OCI-M2 (cell line): ENCODE measurements around the gene TYK2.
"Not testable (repeated sequence)": the region's sequence is repeated elsewhere in the genome, so short reads cannot be mapped to it uniquely, and the experiment has no call there.

Source experiments
- DNase-seq: peaks from one replicate; lab custom pipeline; 2025; ENCODE audit not compliant: unreplicated experiment; lab: John Stamatoyannopoulos, UW

Gene TYK2

GRCh38 chr19:10380313-10381102 is at the start of gene TYK2:
TYK2 (minus strand) TSS chr19:10380572; CDS start chr19:10378406, 2,166 bp downstream.
- DNase-seq: peak; percentile 100

- DNase-seq: no peak
Measured at GRCh38 chr19:10428996-10429381, 48.6 kb upstream of the TYK2 start.

GRCh38 chr19:10427169-10427568 is 46.8 kb upstream of the TYK2 start:
- no peak for DNase-seq

GRCh38 chr19:10424011-10424637 is 43.8 kb upstream of the TYK2 start:
- DNase-seq: peak; percentile 99

GRCh38 chr19:10422846-10423245 is 42.5 kb upstream of the TYK2 start:
- DNase-seq: no peak

GRCh38 chr19:10422046-10422461 is 41.7 kb upstream of the TYK2 start:
- DNase-seq: no peak

GRCh38 chr19:10421240-10422045 is 41.1 kb upstream of the TYK2 start:
- peak; percentile 92 for DNase-seq

GRCh38 chr19:10420444-10421239 is 40.3 kb upstream of the TYK2 start, which contains the start of gene PDE4A:
PDE4A (plus strand) TSS chr19:10420538; CDS start chr19:10420765, 227 bp downstream.
- DNase-seq: no peak

GRCh38 chr19:10419646-10420443 is 39.5 kb upstream of the TYK2 start:
- DNase-seq: peak; percentile 100

- no peak for DNase-seq
Measured at GRCh38 chr19:10419200-10419645, 38.9 kb upstream of the TYK2 start.

- peak; percentile 99 for DNase-seq
Measured at GRCh38 chr19:10418485-10419199, 38.3 kb upstream of the TYK2 start.

- DNase-seq: no peak
Measured at GRCh38 chr19:10418235-10418484, 37.8 kb upstream of the TYK2 start.

GRCh38 chr19:10417541-10418234 is 37.3 kb upstream of the TYK2 start:
- no peak for DNase-seq

- DNase-seq: peak; percentile 100
Measured at GRCh38 chr19:10416380-10417257, 36.2 kb upstream of the TYK2 start.

GRCh38 chr19:10416083-10416379 is 35.7 kb upstream of the TYK2 start:
- peak; percentile 96 for DNase-seq

- DNase-seq: no peak
Measured at GRCh38 chr19:10412257-10412977, 32.0 kb upstream of the TYK2 start.

- DNase-seq: not testable (repeated sequence)
Measured at GRCh38 chr19:10411224-10411623, 30.9 kb upstream of the TYK2 start.
